ENCODE results near the gene ATRN.
"Not testable (repeated sequence)": the region's sequence is repeated elsewhere in the genome, so short reads cannot be mapped to it uniquely, and the experiment has no call there.

ATRN gene

GRCh38 chr20:3524696-3525095 lies 53.9 kb downstream of the ATRN start:
- Mint-ChIP-seq H3K4me1 (peaks cover 17% of the 10 kb centered on the region), H3K9me3 (peaks cover 21% of the 10 kb centered on the region)
- H3K36me3 Mint-ChIP-seq; DNase-seq (ENCODE audit: low spot score in 2 of 2); H3K27ac Mint-ChIP-seq; H3K4me3 Mint-ChIP-seq; ATAC-seq: not testable (repeated sequence)

- no peak for ATAC-seq
- no peak overlapping the region for H3K27ac Mint-ChIP-seq
- no peaks in the 10 kb centered on the region for H3K9me3 Mint-ChIP-seq
- H3K4me1 Mint-ChIP-seq = peaks cover 7% of the 10 kb centered on the region
- peaks cover 6% of the 10 kb centered on the region for H3K36me3 Mint-ChIP-seq
- no peak for DNase-seq (ENCODE audit: low spot score in 2 of 2)
- H3K4me3 Mint-ChIP-seq = no peak overlapping the region
Measured at GRCh38 chr20:3532089-3532615, 61.3 kb downstream of the ATRN start.

GRCh38 chr20:3537733-3538132 lies 66.9 kb downstream of the ATRN start:
- DNase-seq (ENCODE audit: low spot score in 2 of 2); ATAC-seq; H3K9me3 Mint-ChIP-seq; H3K27ac Mint-ChIP-seq; H3K4me3 Mint-ChIP-seq: not testable (repeated sequence)
- Mint-ChIP-seq H3K36me3 (peaks cover 18% of the 10 kb centered on the region), H3K4me1 (peaks cover 19% of the 10 kb centered on the region)

- ATAC-seq (no peak), DNase-seq (ENCODE audit: low spot score in 2 of 2) (no peak)
- Mint-ChIP-seq H3K27ac (peak overlapping the region; percentile 35), H3K4me3 (no peak overlapping the region), H3K36me3 (peaks cover 24% of the 10 kb centered on the region), H3K4me1 (peaks cover 12% of the 10 kb centered on the region), H3K9me3 (no peaks in the 10 kb centered on the region)
Measured at GRCh38 chr20:3539311-3540107, 68.7 kb downstream of the ATRN start.

- no peak for DNase-seq (ENCODE audit: low spot score in 2 of 2)
Measured at GRCh38 chr20:3541887-3542721, 71.3 kb downstream of the ATRN start.

GRCh38 chr20:3543901-3544507 lies 73.2 kb downstream of the ATRN start:
- H3K9me3 Mint-ChIP-seq = no peaks in the 10 kb centered on the region
- no peak for ATAC-seq
- peaks cover 36% of the 10 kb centered on the region for H3K36me3 Mint-ChIP-seq
- H3K4me3 Mint-ChIP-seq = no peak overlapping the region
- DNase-seq (ENCODE audit: low spot score in 2 of 2) = no peak
- peaks cover 4% of the 10 kb centered on the region for H3K4me1 Mint-ChIP-seq
- no peak overlapping the region for H3K27ac Mint-ChIP-seq

More at GRCh38 chr20:3541887-3542721, 71.3 kb downstream of the ATRN start:
- Mint-ChIP-seq H3K36me3 (peaks cover 28% of the 10 kb centered on the region), H3K4me1 (peaks cover 12% of the 10 kb centered on the region), H3K27ac (no peak overlapping the region), H3K9me3 (no peaks in the 10 kb centered on the region), H3K4me3 (no peak overlapping the region)
- ATAC-seq = no peak

GRCh38 chr20:3545401-3545925 lies 74.6 kb downstream of the ATRN start:
- ATAC-seq (no peak), DNase-seq (ENCODE audit: low spot score in 2 of 2) (no peak)
- no peak overlapping the region for H3K27ac Mint-ChIP-seq
- no peak overlapping the region for H3K4me3 Mint-ChIP-seq
- no peaks in the 10 kb centered on the region for H3K4me1 Mint-ChIP-seq
- H3K9me3 Mint-ChIP-seq = no peaks in the 10 kb centered on the region
- peaks cover 45% of the 10 kb centered on the region for H3K36me3 Mint-ChIP-seq

- Mint-ChIP-seq H3K36me3 (peaks cover 38% of the 10 kb centered on the region), H3K27ac (no peak overlapping the region), H3K9me3 (no peaks in the 10 kb centered on the region), H3K4me1 (peaks cover 7% of the 10 kb centered on the region), H3K4me3 (no peak overlapping the region)
- DNase-seq (ENCODE audit: low spot score in 2 of 2) (no peak), ATAC-seq (no peak)
Measured at GRCh38 chr20:3547906-3548305, 77.1 kb downstream of the ATRN start.

- Mint-ChIP-seq H3K4me1 (peaks cover 7% of the 10 kb centered on the region), H3K27ac (peak overlapping the region; percentile 26), H3K36me3 (peaks cover 39% of the 10 kb centered on the region), H3K9me3 (no peaks in the 10 kb centered on the region), H3K4me3 (no peak overlapping the region)
- ATAC-seq (no peak), DNase-seq (ENCODE audit: low spot score in 2 of 2) (no peak)
Measured at GRCh38 chr20:3550837-3551236, 80.0 kb downstream of the ATRN start.

GRCh38 chr20:3551681-3552434 lies 81.0 kb downstream of the ATRN start:
- peaks cover 31% of the 10 kb centered on the region for H3K36me3 Mint-ChIP-seq

GRCh38 chr20:3553663-3554062 lies 82.8 kb downstream of the ATRN start:
- Mint-ChIP-seq H3K36me3 (peaks cover 15% of the 10 kb centered on the region), H3K9me3 (no peaks in the 10 kb centered on the region), H3K4me1 (peaks cover 7% of the 10 kb centered on the region), H3K4me3 (no peak overlapping the region), H3K27ac (peak overlapping the region; percentile 18)
- DNase-seq (ENCODE audit: low spot score in 2 of 2) (no peak), ATAC-seq (no peak)

More at GRCh38 chr20:3551681-3552434, 81.0 kb downstream of the ATRN start:
- H3K9me3 Mint-ChIP-seq = no peaks in the 10 kb centered on the region
- no peak for DNase-seq (ENCODE audit: low spot score in 2 of 2)
- H3K4me3 Mint-ChIP-seq = no peak overlapping the region
- peaks cover 7% of the 10 kb centered on the region for H3K4me1 Mint-ChIP-seq
- peak; percentile 65 for ATAC-seq
- peak overlapping the region; percentile 10 for H3K27ac Mint-ChIP-seq

GRCh38 chr20:3557237-3557785 lies 86.5 kb downstream of the ATRN start:
- Mint-ChIP-seq H3K27ac (no peak overlapping the region), H3K4me1 (no peaks in the 10 kb centered on the region), H3K4me3 (no peak overlapping the region), H3K9me3 (no peaks in the 10 kb centered on the region), H3K36me3 (peaks cover 14% of the 10 kb centered on the region)
- ATAC-seq (no peak), DNase-seq (ENCODE audit: low spot score in 2 of 2) (no peak)

- H3K4me3 Mint-ChIP-seq = no peak overlapping the region
- ATAC-seq (no peak), DNase-seq (ENCODE audit: low spot score in 2 of 2) (no peak)
- H3K4me1 Mint-ChIP-seq = no peaks in the 10 kb centered on the region
- no peak overlapping the region for H3K27ac Mint-ChIP-seq
- H3K36me3 Mint-ChIP-seq = peaks cover 18% of the 10 kb centered on the region
- no peaks in the 10 kb centered on the region for H3K9me3 Mint-ChIP-seq
Measured at GRCh38 chr20:3559231-3559630, 88.4 kb downstream of the ATRN start.

GRCh38 chr20:3559637-3560036 lies 88.8 kb downstream of the ATRN start:
- H3K4me1 Mint-ChIP-seq = no peaks in the 10 kb centered on the region
- H3K4me3 Mint-ChIP-seq = no peak overlapping the region
- no peaks in the 10 kb centered on the region for H3K9me3 Mint-ChIP-seq
- peaks cover 18% of the 10 kb centered on the region for H3K36me3 Mint-ChIP-seq
- H3K27ac Mint-ChIP-seq = no peak overlapping the region
- DNase-seq (ENCODE audit: low spot score in 2 of 2) (no peak), ATAC-seq (no peak)
